ENCODE measurements around the gene HRH3.

DNA sequence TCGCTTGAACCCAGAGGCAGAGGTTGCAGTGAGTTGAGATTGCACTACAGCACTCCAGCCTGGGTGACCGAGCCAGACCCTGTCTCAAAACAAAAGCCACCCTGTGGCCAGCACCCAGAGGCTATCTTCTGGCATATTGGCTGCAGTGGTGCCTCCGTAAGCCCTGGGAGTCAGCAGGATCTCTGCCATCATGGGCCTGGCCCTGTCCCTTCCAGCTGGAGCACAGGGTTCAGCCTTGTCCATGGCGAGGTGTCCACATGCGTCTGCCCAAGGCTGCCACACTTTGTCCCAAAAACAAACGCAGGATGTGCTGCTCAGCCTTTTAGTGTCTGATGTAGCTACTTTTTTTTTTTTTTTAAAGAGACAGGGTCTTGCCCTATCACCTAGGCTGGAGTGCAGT lies 52.6 kb downstream of the HRH3 start:
- TF ChIP-seq, protein P1, sequence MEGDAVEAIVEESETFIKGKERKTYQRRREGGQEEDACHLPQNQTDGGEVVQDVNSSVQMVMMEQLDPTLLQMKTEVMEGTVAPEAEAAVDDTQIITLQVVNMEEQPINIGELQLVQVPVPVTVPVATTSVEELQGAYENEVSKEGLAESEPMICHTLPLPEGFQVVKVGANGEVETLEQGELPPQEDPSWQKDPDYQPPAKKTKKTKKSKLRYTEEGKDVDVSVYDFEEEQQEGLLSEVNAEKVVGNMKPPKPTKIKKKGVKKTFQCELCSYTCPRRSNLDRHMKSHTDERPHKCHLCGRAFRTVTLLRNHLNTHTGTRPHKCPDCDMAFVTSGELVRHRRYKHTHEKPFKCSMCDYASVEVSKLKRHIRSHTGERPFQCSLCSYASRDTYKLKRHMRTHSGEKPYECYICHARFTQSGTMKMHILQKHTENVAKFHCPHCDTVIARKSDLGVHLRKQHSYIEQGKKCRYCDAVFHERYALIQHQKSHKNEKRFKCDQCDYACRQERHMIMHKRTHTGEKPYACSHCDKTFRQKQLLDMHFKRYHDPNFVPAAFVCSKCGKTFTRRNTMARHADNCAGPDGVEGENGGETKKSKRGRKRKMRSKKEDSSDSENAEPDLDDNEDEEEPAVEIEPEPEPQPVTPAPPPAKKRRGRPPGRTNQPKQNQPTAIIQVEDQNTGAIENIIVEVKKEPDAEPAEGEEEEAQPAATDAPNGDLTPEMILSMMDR (IDR thresholded peaks at IDR 0.05; ENCODE audit: borderline replicate concordance, extremely low read depth, low read length, poor library complexity, severe bottlenecking) = no peak
- TF ChIP-seq EZH2 (IDR thresholded peaks at IDR 0.05; ENCODE audit: borderline replicate concordance, low read depth, low read length, severe bottlenecking) = no peak
